Transverse colon (tissue), 4 donors: ENCODE data around the gene TOMM22. TPM values are rescaled to one million over a fixed set of nuclear protein-coding genes. Genes with fewer than 3 reads are reported as not detected.
A peak's percentile ranks its signal among the peaks of the same experiment; 100 is the strongest.

ENCODE experiments used
- DNase-seq: peaks from one replicate; pipeline ENCODE4 v3.0.0-alpha.2; 2019
- H3K27ac ChIP-seq, 4 donors: fragments of 200-600 bp; sonication (generic); 2 replicates each; pipeline ENCODE4 v1.5.1; 2016 to 2018; ENCODE audit warnings: inconsistent platforms in 4 of 4
- H3K27me3 ChIP-seq: fragments of 200-600 bp; sonication (generic); 2 replicates; pipeline ENCODE4 v1.5.1; 2017; ENCODE audit warnings: inconsistent platforms
- H3K36me3 ChIP-seq, 4 donors: fragments of 200-600 bp; sonication (generic); 2 replicates each; pipeline ENCODE4 v1.5.1; 2017 to 2019; ENCODE audit warnings: inconsistent platforms in 4 of 4
- H3K4me1 ChIP-seq, 4 donors: fragments of 200-600 bp; sonication (generic); 2 replicates each; pipeline ENCODE4 v1.5.1; 2017 to 2020; ENCODE audit warnings: inconsistent platforms in 4 of 4
- H3K4me3 ChIP-seq, 4 donors: fragments of 200-600 bp; sonication (generic); 1 replicate in 1 of 4; 2 replicates in 3 of 4; pipeline versions ENCODE4 v1.5.1 to v1.6.1; 2017 to 2019; ENCODE audit warnings: inconsistent platforms in 4 of 4
- H3K9me3 ChIP-seq, 2 donors: fragments of 200-600 bp; sonication (generic); 2 replicates each; pipeline ENCODE4 v1.5.1; 2017 to 2019; ENCODE audit warnings: inconsistent platforms in 2 of 2
- EP300 ChIP-seq: sonication (generic); formaldehyde crosslinking; IDR thresholded peaks from one replicate; pipeline ENCODE4 v1.6.1; 2017; ENCODE audit warnings: antibody characterized with exemption, low read depth
- POLR2A ChIP-seq: fragments of 450-650 bp; IDR thresholded peaks from one replicate; pipeline ENCODE4 v1.6.1; 2016; ENCODE audit warnings: antibody characterized with exemption, mild to moderate bottlenecking, moderate library complexity
- POLR2AphosphoS5 ChIP-seq, 3 donors: sonication (generic); formaldehyde crosslinking; IDR thresholded peaks; one replicate each; pipeline ENCODE4 v1.6.1; 2016; ENCODE audit warnings: antibody characterized with exemption in 3 of 3
- WGBS, 2 donors: methylation state at CpG; one replicate each; pipeline ENCODE4 v1.1.5; 2018; ENCODE audit warnings: low coverage in 1 of 2; 5-methylcytosine and 5-hydroxymethylcytosine counted together
- in situ Hi-C, 4 donors: fragments of 200-750 bp; cut with MboI; loops; one replicate each; pipeline versions ENCODE4 v1.15.0 to v1.15.1; 2017; ENCODE audit warnings: low sequenced_read_pairs in 3 of 4, low pct_ligation_motif_present in 1 of 4, low pct_unique_long_range_greater_than_20kb in 1 of 4
- intact Hi-C: fragments of 100-400 bp; cut with DNase I; formaldehyde crosslinking; loops from one replicate; pipeline ENCODE4 v1.15.1; 2023; ENCODE audit warnings: low total_unique reads
- total RNA-seq, 4 donors: library from RNA; depleted of rRNA; stranded (reverse); fragments of >200 nt; gene quantifications; one replicate each; pipeline ENCODE4 v1.1.0, GENCODE V29; 2016
- TF ChIP-seq, protein P1 (sequence below), 5 experiments: fragments of 200-600 bp in 3 of 5; fragments of 450-650 bp in 2 of 5; sonication (generic) in 3 of 5; IDR thresholded peaks; 1 replicate in 2 of 5; 2 replicates in 3 of 5; pipeline ENCODE4 v1.5.1; 2016 to 2017; ENCODE audit warnings: antibody characterized with exemption in 5 of 5, inconsistent platforms in 3 of 5, mild to moderate bottlenecking in 2 of 5, moderate library complexity in 1 of 5

TOMM22 gene
- total RNA-seq, 4 donors from 2014 or later = 19.1 to 48.3 (median 32.9) TPM

DNA sequence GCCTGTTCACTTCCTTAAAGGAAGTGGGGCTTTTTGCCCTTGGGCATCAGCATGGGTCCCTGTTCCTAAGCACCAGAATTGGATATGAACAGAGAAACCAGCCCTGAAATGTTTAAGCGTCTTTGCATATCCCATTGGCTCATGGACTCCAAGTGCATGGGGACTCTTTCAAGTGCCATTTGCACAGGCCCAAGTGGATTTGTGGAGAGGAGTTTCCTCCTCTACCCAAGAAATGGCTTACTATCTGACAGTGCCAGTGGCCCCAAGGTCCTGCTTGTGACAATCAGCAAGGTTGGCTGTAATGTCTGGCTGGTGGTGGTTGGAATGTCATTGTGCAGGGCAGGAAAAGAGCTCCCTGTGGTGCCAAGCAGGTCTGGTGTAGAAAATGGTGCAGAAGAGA is 4.0 kb downstream of the TOMM22 start:
- H3K27me3 ChIP-seq = no peaks in the 10 kb centered on the region
- in situ Hi-C loops (no loop called here), intact Hi-C loops (no loop called here)
- TF ChIP-seq POLR2AphosphoS5 (IDR thresholded peaks at IDR 0.05) = no peak
- TF ChIP-seq POLR2A = no peak
- TF ChIP-seq EP300 = no peak
- TF ChIP-seq, protein P1, sequence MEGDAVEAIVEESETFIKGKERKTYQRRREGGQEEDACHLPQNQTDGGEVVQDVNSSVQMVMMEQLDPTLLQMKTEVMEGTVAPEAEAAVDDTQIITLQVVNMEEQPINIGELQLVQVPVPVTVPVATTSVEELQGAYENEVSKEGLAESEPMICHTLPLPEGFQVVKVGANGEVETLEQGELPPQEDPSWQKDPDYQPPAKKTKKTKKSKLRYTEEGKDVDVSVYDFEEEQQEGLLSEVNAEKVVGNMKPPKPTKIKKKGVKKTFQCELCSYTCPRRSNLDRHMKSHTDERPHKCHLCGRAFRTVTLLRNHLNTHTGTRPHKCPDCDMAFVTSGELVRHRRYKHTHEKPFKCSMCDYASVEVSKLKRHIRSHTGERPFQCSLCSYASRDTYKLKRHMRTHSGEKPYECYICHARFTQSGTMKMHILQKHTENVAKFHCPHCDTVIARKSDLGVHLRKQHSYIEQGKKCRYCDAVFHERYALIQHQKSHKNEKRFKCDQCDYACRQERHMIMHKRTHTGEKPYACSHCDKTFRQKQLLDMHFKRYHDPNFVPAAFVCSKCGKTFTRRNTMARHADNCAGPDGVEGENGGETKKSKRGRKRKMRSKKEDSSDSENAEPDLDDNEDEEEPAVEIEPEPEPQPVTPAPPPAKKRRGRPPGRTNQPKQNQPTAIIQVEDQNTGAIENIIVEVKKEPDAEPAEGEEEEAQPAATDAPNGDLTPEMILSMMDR (IDR thresholded peaks at IDR 0.05) = no peak
- no peaks in the 10 kb centered on the region for H3K9me3 ChIP-seq
- H3K36me3 ChIP-seq = peaks cover 0 to 44% (median 21%) of the 10 kb centered on the region in 4 donors
- H3K4me1 ChIP-seq = peaks cover 0 to 29% (median 16%) of the 10 kb centered on the region in 4 donors
- H3K4me3 ChIP-seq = no peak overlapping the region
- 94% methylated on average over 1 of the region's 1 CpG; no CpG with 5 or more reads in 1 of the 2 donors for WGBS, 2 donors
- H3K27ac ChIP-seq = no peak overlapping the region
- no peak for DNase-seq

DNA sequence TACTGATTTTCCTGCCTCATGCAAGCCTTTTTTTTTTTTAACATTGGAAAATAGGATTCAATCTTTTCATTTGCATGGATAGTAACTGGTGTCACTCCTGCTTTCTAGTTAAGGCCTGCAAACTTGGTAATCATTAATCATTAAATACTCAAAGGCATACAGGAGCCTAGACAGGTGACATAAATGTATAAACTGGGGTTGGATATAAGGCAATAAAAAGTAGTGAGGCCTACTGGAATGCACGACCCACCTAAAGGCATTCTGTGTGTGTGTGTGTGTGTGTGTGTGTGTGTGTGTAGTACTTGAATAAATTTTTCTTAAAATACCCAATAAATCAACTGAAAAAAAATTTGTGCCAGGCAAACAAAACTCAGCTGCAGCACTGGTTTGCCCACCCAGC is 7.9 kb downstream of the TOMM22 start:
- peak overlapping the region; percentile 46 to 98 (median 74) for H3K27ac ChIP-seq
- H3K4me3 ChIP-seq = no peak overlapping the region
- no peaks in the 10 kb centered on the region for H3K9me3 ChIP-seq
- H3K4me1 ChIP-seq = peaks cover 0 to 52% (median 30%) of the 10 kb centered on the region in 4 donors
- TF ChIP-seq, protein P1 (IDR thresholded peaks at IDR 0.05) = no peak
- TF ChIP-seq EP300 (no peak), POLR2AphosphoS5 (IDR thresholded peaks at IDR 0.05) (no peak), POLR2A (no peak)
- DNase-seq = no peak
- WGBS, 2 donors = 18 to 45% methylated on average over 1 of the region's 1 CpG
- H3K36me3 ChIP-seq = peaks cover 0 to 43% (median 18%) of the 10 kb centered on the region in 4 donors
- in situ Hi-C loops = no loop called here
- intact Hi-C loops = no loop called here
- no peaks in the 10 kb centered on the region for H3K27me3 ChIP-seq

DNA sequence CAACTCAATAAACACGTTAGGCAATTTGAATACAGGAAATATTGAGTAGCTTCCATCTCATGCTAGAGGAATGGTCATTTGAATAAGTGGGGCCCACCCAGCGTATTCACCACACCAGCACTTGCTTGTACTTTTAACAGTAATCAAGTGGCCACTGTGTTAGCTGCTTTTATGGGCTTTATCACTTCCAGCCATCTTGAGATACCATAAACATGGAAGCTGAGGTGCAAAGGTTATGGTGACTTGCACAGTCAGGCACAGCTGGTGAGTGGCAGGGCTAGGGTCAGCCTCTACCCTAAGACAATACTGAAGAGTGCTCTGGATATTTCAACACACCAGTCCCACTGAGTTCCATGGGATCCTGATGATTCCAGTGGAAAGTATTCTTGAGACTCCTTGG is 12.3 kb downstream of the TOMM22 start:
- 45 to 57% methylated on average over 1 to 2 of the region's 2 CpGs for WGBS, 2 donors
- H3K4me1 ChIP-seq = peaks cover 39 to 96% (median 63%) of the 10 kb centered on the region in 4 donors
- H3K36me3 ChIP-seq = peaks cover 0 to 11% (median under 1%) of the 10 kb centered on the region in 4 donors
- H3K27ac ChIP-seq = peak overlapping the region; percentile 93 to 99 (median 98)
- no peaks in the 10 kb centered on the region for H3K27me3 ChIP-seq
- DNase-seq = peak; percentile 72
- intact Hi-C loops = no loop called here
- no peaks in the 10 kb centered on the region for H3K9me3 ChIP-seq
- TF ChIP-seq EP300 (no peak), POLR2A (peak; percentile 58), POLR2AphosphoS5 (IDR thresholded peaks at IDR 0.05) (peak in 2 of 3 donors; percentile 66 to 76)
- TF ChIP-seq, protein P1 (IDR thresholded peaks at IDR 0.05) = no peak
- H3K4me3 ChIP-seq = no peak overlapping the region
- in situ Hi-C loops = no loop called here

DNA sequence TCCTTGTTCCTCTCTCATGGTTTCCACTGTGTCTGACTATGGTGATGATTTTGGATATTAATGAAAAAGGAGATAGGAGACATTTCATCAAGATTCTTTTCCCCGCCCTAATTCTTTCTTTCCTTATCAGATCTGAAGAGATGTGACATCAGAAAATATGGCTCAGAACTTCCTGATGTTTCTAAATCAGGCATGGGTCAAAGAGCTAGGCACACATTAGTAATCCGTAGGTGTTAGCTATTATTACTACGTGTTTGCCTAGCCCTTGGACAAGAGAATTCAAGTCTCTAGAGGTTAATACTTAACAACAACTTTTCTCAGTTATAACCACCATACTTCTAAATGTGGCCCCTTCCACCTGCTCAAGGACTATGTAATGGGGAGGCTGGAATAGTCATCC is 13.2 kb downstream of the TOMM22 start:
- Histone ChIP-seq H3K9me3 (no peaks in the 10 kb centered on the region), H3K27ac (peak overlapping the region; percentile 93 to 99 (median 98)), H3K4me3 (no peak overlapping the region), H3K27me3 (no peaks in the 10 kb centered on the region), H3K36me3 (peaks cover 0 to 6% (median 0%) of the 10 kb centered on the region in 4 donors), H3K4me1 (peaks cover 39 to 98% (median 70%) of the 10 kb centered on the region in 4 donors)
- no peak for TF ChIP-seq EP300
- TF ChIP-seq, protein P1 (IDR thresholded peaks at IDR 0.05) = no peak
- peak in 2 of 3 donors; percentile 44 to 61 for TF ChIP-seq POLR2AphosphoS5 (IDR thresholded peaks at IDR 0.05)
- TF ChIP-seq POLR2A = peak; percentile 33
- in situ Hi-C loops = no loop called here
- 59 to 65% methylated on average over 3 of the region's 3 CpGs for WGBS, 2 donors
- intact Hi-C loops = no loop called here
- DNase-seq = no peak
